HG03520 (cell line): ENCODE data around the gene SMO.
A peak's percentile ranks its signal among the peaks of the same experiment; 100 is the strongest.
"Not testable (repeated sequence)": the region's sequence is repeated elsewhere in the genome, so short reads cannot be mapped to it uniquely, and the experiment has no call there.

Source experiments
- ATAC-seq: cut with Tn5 transposase; IDR thresholded peaks from one replicate; pipeline ENCODE4 v1.9.1; 2021; ENCODE audit warnings: mild to moderate bottlenecking, moderate library complexity; ENCODE audit not compliant: unreplicated experiment

The SMO gene

DNA sequence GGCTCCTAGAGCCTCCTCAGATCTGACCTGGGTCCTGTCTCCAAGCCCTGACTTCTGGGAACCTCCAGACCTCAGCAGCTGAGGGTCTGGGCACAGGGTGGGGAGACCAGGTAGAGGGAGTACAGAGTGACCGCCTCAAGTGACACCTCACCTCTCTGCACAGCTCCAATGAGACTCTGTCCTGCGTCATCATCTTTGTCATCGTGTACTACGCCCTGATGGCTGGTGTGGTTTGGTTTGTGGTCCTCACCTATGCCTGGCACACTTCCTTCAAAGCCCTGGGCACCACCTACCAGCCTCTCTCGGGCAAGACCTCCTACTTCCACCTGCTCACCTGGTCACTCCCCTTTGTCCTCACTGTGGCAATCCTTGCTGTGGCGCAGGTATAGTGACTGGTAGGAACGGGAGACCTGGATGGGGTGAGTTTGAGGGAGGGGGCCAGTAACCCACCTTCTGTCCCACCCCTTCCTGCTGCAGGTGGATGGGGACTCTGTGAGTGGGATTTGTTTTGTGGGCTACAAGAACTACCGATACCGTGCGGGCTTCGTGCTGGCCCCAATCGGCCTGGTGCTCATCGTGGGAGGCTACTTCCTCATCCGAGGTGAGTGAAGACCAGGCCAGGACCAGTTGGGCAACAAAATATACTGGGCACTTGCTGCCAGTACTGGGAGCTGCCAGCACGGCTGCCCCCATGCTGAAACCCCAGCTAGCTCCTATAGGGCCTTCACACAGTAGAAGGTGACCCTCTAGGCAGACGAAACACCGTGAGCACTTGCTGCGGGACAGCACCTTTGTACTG, 17.8 kb downstream of the SMO start:
- no peak for ATAC-seq

DNA sequence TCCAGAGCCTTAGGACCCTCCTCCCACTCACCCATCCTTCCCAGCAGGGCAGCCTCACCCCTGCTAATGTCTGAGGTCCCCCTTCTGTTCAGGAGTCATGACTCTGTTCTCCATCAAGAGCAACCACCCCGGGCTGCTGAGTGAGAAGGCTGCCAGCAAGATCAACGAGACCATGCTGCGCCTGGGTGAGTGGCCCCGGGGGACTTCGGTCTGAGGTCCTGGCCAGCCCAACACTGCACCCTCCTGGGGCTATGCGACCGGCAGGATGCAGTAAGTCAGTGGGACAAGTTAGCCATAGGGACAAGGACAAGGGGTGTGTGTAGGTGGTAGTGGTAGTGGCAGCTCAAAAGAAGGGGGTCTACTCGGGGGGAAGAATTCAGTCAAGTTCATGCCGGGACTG, 20.2 kb downstream of the SMO start:
- ATAC-seq: no peak

DNA sequence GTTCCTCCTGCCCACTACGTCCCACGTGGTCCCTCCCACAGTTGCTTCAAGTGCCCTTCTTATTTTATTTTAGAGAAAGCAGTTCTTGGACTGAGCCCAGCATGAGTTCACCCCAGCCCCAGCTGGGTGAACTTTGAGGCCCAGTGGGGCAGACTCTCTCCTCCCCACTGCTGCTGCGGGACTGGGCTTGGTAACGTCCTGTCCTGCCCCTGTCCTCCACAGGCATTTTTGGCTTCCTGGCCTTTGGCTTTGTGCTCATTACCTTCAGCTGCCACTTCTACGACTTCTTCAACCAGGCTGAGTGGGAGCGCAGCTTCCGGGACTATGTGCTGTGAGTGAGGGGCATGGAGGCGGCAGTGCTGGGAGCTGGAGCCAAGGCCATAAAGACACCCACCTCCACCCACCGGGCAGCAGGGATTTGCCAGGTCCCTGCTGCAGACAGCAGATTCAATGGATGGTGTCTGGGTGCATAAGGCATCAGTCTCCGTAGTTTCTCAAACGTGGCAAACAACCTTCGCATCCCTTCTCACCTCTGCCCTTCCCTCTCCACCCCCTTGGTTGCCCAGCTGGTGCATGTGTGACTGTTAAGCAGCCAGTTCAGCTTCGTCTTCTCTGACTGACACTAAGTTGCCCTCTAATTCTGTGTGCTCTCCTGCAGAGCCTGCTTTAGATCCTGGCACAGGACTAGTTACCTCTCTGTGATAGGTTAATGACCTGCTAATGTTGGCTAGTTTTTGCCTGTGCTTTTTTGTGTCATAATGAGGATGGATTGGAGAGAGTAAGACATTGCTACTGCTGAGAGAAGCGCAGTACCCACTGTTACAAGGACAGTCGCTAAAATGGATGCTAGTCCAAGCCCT, 20.9 kb downstream of the SMO start:
- no peak for ATAC-seq

DNA sequence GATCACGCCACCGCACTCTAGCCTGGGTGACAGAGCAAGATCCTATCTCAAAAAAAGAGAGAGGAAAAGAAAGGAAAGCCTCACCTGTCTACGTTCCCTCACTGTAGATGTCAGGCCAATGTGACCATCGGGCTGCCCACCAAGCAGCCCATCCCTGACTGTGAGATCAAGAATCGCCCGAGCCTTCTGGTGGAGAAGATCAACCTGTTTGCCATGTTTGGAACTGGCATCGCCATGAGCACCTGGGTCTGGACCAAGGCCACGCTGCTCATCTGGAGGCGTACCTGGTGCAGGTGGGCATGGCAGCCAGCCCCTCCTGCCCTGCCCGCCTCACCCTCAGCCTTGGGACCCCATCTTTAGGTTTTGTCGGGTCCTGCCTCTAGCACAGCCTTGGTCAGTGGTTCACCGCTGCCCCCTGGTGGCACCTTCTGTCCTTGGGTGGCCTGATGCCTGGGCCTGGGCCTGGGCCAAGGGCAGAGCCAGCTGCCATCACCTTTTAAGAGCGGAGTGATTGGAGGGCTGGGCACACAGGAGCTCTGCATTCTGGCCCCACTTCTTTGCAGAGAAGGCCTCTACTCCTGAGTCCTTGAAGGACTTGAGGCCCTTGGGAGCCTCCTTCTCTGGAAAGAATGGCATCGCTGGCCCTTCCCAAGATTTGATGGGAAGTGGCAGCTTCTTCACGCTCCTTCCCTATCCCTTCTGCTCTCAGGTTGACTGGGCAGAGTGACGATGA, 22.0 kb downstream of the SMO start:
- no peak for ATAC-seq

DNA sequence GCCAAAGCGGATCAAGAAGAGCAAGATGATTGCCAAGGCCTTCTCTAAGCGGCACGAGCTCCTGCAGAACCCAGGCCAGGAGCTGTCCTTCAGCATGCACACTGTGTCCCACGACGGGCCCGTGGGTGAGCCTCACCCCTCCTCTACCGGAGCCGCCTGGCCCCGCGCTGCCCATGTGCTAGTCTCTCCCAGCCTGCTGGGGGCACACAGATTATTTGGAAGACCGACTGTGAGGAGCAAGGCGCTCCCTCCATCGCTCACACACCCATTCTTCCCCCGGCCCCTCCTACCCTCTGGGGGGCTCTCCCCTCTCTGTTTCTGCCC, 22.5 kb downstream of the SMO start:
- ATAC-seq: no peak

DNA sequence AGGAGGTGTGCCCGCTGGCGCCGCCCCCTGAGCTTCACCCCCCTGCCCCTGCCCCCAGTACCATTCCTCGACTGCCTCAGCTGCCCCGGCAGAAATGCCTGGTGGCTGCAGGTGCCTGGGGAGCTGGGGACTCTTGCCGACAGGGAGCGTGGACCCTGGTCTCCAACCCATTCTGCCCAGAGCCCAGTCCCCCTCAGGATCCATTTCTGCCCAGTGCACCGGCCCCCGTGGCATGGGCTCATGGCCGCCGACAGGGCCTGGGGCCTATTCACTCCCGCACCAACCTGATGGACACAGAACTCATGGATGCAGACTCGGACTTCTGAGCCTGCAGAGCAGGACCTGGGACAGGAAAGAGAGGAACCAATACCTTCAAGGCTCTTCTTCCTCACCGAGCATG, 23.7 kb downstream of the SMO start:
- no peak for ATAC-seq

DNA sequence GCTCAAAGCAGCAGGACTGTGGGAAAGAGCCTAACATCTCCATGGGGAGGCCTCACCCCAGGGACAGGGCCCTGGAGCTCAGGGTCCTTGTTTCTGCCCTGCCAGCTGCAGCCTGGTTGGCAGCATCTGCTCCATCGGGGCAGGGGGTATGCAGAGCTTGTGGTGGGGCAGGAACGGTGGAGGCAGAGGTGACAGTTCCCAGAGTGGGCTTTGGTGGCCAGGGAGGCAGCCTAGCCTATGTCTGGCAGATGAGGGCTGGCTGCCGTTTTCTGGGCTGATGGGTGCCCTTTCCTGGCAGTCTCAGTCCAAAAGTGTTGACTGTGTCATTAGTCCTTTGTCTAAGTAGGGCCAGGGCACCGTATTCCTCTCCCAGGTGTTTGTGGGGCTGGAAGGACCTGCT, 24.2 kb downstream of the SMO start:
- no peak for ATAC-seq

DNA sequence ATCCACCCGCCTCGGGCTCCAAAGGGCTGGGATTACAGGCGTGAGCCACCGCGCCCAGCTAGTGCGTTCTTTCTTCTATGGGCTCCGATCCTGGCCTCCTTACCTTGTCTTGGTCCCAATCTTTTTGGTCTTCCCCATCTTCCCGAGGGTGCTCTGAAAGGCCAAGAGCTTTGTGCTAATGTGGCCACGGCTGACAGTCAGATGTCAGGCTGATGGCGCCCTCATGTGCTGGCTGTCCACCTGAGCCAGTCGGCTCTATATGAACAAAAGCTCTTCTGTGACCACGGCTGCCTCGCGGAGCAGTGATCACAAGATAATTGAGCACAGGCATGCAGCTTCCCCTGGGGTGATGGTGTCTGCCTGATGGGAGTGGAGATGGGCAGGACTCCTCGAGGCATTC, 25.4 kb downstream of the SMO start:
- no peak for ATAC-seq

DNA sequence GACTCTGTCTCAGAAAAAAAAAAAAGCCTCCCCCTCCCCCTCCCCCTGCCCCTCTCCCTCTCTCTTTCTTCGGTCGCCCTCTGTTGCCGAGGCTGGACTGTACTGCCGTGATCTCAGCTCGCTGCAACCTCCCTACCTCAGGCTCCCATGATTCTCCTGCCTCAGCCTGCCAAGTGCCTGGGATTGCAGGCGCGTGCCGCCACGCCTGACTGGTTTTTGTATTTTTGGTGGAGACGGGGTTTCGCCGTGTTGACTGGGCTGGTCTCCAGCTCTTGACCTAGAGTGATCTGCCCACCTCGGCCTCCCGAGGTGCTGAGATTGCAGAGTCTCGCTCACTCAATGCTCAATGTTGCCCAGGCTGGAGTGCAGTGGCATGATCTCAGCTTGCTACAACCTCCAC, 27.3 kb downstream of the SMO start:
- ATAC-seq: not testable (repeated sequence)

DNA sequence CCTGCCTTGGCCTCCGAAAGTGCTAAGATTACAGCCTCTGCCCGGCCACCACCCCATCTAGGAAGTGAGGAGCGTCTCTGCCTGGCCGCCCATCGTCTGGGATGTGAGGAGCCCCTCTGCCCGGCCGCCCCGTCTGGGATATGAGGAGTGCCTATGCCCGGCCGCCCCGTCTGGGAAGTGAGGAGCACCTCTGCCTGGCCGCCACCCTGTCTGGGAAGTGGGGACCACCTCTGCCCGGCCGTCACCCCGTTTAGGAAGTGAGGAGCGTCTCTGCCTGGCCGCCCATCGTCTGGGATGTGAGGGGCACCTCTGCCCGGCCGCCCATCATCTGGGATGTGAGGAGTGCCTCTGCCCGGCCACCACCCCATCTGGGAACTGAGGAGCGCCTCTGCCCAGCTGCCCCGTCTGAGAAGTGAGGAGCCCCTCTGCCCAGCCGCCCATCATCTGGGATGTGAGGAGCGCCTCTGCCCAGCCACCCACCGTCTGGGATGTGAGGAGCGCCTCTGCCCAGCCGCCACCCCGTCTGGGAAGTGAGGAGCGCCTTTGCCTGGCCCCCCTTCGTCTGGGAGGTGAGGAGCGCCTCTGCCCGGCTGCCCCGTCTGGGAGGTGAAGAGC, 27.8 kb downstream of the SMO start:
- not testable (repeated sequence) for ATAC-seq

DNA sequence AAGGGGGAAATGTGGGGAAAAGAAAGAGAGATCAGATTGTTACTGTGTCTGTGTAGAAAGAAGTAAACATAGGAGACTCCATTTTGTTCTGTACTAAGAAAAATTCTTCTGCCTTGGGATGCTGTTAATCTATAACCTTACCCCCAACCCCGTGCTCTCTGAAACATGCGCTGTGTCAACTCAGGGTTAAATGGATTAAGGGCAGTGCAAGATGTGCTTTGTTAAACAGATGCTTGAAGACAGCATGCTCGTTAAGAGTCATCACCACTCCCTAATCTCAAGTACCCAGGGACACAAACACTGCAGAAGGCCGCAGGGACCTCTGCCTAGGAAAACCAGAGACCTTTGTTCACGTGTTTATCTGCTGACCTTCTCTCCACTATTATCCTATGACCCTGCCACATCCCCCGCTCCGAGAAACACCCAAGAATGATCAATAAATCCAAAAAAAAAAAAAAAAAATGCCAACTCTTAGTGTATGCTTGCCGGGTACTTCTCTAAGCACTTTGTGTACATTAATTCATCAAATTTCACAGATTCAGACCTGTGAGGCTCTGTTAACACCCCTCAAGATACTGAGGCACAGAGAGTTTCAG, 28.5 kb downstream of the SMO start:
- not testable (repeated sequence) for ATAC-seq

DNA sequence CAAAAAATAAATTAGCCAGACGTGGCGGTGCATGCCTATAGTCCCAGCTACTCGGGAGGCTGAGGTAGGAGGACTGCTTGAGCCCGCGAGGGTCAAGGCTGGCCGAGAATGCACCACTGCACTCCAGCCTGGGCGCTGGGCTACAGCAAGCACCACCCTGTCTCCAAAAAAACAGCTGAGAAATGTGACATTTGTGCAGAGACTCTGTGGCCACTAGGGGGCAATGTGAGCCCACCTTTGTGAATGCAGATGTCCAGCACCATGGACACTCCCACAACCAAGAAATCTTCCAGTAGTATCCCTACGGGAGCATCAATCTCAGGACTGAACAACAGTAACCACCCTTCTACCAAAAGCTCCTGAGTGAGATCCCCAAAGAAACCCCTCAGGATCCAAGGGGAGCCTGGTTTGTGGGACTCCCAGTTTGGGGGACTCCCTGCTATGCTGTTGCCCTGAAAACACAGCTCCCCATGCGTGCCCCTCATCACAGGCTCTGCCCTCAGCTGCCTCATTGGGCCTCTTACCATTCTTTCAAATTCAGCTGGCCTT, 30.2 kb downstream of the SMO start:
- ATAC-seq: no peak

DNA sequence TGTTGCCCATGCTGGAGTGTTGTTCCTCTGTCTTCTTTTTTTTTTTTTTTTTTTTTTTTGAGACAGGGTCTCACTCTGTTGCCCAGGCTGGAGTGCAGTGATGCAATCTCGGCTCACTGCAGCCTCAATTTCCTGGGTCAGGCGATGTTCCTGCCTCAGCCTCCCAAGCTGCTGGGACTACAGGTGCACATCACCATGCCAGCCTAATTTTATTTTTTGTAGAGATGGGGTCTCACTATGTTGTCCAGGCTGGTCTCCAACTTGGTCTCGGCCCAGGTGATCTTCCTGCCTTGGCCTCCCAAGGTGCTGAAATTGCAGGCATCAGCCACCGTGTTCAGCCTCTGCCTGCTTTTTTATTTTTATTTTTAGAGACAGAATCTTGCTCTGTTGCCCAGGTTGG, 30.7 kb downstream of the SMO start:
- ATAC-seq: not testable (repeated sequence)

DNA sequence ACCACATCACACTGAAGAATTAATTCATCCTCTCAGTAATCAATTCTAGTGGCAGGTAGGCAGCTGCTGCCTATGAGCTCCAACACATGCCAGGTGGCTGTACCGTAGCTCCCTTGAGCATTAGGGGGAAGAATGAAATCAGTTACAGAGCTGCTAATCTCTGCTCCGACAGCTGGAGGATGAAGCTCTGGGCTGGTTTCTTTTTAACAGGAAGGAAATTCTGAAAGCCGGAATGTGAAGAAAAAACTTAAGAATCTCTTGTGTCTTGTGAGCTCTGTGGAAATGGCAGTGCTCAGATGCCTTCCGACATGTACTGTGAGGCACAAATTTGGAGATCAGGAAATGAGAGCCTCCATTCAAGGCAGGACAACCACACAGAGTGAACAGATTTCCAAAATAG, 33.6 kb downstream of the SMO start:
- no peak for ATAC-seq

DNA sequence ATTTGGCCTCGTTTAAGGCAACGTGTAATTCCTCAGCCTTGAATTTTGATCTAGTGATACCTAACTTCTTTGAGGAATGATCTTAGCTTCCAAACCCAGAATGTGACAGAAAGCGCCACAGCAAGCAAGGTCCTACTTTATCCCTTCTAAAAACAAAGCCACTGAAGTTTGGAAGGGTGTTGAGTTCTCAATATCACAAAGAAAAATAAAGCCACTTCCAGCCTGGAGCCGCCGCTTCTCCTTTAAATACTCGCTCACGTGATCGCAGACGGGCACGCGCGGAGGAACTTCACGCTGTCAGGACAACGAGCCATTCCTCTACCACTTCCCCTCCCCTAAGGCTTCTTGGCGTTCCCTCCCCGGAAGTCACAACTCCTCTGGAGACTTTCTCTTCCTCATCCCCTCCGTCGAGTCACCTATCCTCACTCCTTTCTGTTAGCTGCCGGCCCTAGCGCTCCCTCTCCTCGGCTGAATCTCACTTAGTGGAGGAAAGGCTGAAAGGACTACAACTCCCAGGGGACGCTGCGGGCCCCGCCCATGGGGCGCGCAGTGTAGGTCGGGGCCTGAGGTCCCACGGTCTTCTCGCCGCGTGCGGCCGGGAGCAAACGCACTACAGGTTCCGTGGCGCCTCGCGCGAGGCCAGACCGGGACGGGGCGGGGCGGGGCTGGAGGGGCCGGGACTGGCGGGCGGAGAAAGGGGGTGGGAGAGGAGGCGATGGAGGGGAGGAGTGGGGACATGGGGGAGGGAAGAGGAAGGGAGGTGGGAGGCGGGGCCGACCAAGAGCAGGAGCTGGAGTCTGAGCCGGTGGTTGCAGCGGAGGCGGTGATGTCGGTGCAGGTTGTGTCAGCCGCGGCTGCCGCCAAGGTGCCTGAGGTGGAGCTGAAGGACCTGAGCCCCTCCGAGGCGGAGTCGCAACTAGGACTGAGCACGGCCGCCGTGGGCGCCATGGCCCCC, 36.1 kb downstream of the SMO start, which contains the start of gene AHCYL2:
AHCYL2 (plus strand) TSS at position 780 of the 955 bp plus-strand sequence.
- ATAC-seq: peak; percentile 89

DNA sequence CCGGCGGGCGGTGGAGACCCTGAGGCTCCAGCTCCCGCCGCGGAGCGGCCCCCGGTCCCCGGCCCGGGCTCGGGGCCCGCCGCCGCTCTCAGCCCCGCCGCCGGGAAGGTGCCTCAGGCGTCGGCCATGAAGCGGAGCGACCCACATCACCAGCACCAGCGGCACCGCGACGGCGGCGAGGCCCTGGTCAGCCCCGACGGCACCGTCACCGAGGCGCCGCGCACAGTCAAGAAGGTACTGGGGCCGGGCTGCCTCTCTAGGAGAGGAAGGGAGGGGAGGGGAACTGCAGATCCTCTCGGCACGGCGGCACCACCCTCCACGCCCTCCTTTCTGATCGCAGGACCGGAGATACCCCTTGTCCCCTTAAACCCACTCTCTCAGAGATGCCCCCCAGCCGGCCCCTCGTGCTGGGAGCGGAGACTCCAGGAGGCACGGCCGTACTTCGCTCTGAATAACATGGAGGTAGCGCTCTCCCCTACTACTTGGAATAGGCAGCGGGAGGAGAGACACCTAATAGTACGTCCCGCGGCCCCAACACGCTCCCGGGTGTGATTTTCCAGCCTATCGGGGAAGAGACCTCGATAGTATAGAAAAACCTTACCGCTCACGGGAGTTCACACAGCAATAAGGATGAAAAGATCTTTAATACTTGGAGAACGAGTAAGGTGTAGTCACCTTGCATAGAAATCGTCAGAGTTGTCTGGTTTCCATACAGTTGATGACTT, 36.9 kb downstream of the SMO start:
- peak; percentile 16 for ATAC-seq

DNA sequence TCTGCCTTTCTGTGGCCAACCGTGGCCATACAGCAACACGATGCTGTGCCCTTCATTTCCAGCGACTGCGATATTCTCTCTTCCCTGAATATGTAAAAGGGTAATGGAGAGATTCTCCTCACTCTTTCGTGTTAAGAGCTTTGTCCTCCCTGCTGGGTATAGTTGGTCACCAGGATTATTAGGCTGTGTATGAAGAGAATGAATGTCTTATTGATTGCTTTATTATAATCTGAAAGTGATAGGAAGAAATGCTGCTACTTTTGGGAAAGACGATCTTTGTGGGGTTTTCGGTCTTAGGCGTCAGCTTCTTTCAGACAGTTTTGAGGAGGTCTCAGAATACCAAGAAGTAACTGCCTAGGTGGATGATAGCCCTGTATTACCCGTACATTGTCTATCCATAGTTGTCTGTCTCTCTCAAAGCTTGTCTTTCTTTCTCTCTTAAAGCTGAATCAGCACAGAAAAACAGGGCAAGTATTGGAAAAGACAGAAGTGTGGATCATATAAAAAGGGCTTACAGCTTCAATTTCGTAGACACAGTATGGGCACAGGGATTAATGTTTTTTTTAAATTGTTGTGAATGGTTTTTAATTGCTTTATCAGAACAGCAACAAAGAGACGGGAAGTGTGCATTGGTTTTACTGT, 37.6 kb downstream of the SMO start:
- no peak for ATAC-seq
